ENCODE results near the gene CCDC18.

The CCDC18 gene

GRCh38 chr1:93323185-93323820 lies 142.8 kb downstream of the CCDC18 start:
- TF ChIP-seq CTCF (IDR thresholded peaks at IDR 0.05; ENCODE audit: insufficient read depth, low read depth, low read length, missing control alignments), result no peak
- no peak overlapping the region for H3K4me3 ChIP-seq (ENCODE audit: low read length)
- DNase-seq (ENCODE audit: low read depth), result no peak

GRCh38 chr1:93324486-93325464 lies 144.3 kb downstream of the CCDC18 start:
- DNase-seq (ENCODE audit: low read depth), result peak; percentile 88
- peak overlapping the region; percentile 17 for H3K4me3 ChIP-seq (ENCODE audit: low read length)
- no peak for TF ChIP-seq CTCF (IDR thresholded peaks at IDR 0.05; ENCODE audit: insufficient read depth, low read depth, low read length, missing control alignments)
